Transverse colon (tissue), 4 donors: ENCODE measurements around the gene AASDH. TPM values are rescaled to one million over a fixed set of nuclear protein-coding genes. Genes with fewer than 3 reads are reported as not detected.

Experiments
- DNase-seq: peaks from one replicate; pipeline ENCODE4 v3.0.0-alpha.2; 2019
- H3K27ac ChIP-seq, 4 donors: fragments of 200-600 bp; sonication (generic); 2 replicates each; pipeline ENCODE4 v1.5.1; 2016 to 2018; ENCODE audit warnings: inconsistent platforms in 4 of 4
- H3K27me3 ChIP-seq: fragments of 200-600 bp; sonication (generic); 2 replicates; pipeline ENCODE4 v1.5.1; 2017; ENCODE audit warnings: inconsistent platforms
- H3K36me3 ChIP-seq, 4 donors: fragments of 200-600 bp; sonication (generic); 2 replicates each; pipeline ENCODE4 v1.5.1; 2017 to 2019; ENCODE audit warnings: inconsistent platforms in 4 of 4
- H3K4me1 ChIP-seq, 4 donors: fragments of 200-600 bp; sonication (generic); 2 replicates each; pipeline ENCODE4 v1.5.1; 2017 to 2020; ENCODE audit warnings: inconsistent platforms in 4 of 4
- H3K4me3 ChIP-seq, 4 donors: fragments of 200-600 bp; sonication (generic); 1 replicate in 1 of 4; 2 replicates in 3 of 4; pipeline versions ENCODE4 v1.5.1 to v1.6.1; 2017 to 2019; ENCODE audit warnings: inconsistent platforms in 4 of 4
- H3K9me3 ChIP-seq, 2 donors: fragments of 200-600 bp; sonication (generic); 2 replicates each; pipeline ENCODE4 v1.5.1; 2017 to 2019; ENCODE audit warnings: inconsistent platforms in 2 of 2
- EP300 ChIP-seq: sonication (generic); formaldehyde crosslinking; IDR thresholded peaks from one replicate; pipeline ENCODE4 v1.6.1; 2017; ENCODE audit warnings: antibody characterized with exemption, low read depth
- POLR2A ChIP-seq: fragments of 450-650 bp; IDR thresholded peaks from one replicate; pipeline ENCODE4 v1.6.1; 2016; ENCODE audit warnings: antibody characterized with exemption, mild to moderate bottlenecking, moderate library complexity
- POLR2AphosphoS5 ChIP-seq, 3 donors: sonication (generic); formaldehyde crosslinking; IDR thresholded peaks; one replicate each; pipeline ENCODE4 v1.6.1; 2016; ENCODE audit warnings: antibody characterized with exemption in 3 of 3
- WGBS, 2 donors: methylation state at CpG; one replicate each; pipeline ENCODE4 v1.1.5; 2018; ENCODE audit warnings: low coverage in 1 of 2; 5-methylcytosine and 5-hydroxymethylcytosine counted together
- in situ Hi-C, 4 donors: fragments of 200-750 bp; cut with MboI; loops; one replicate each; pipeline versions ENCODE4 v1.15.0 to v1.15.1; 2017; ENCODE audit warnings: low sequenced_read_pairs in 3 of 4, low pct_ligation_motif_present in 1 of 4, low pct_unique_long_range_greater_than_20kb in 1 of 4
- intact Hi-C: fragments of 100-400 bp; cut with DNase I; formaldehyde crosslinking; loops from one replicate; pipeline ENCODE4 v1.15.1; 2023; ENCODE audit warnings: low total_unique reads
- total RNA-seq, 4 donors: library from RNA; depleted of rRNA; stranded (reverse); fragments of >200 nt; gene quantifications; one replicate each; pipeline ENCODE4 v1.1.0, GENCODE V29; 2016
- TF ChIP-seq, protein P1 (sequence below), 5 experiments: fragments of 200-600 bp in 3 of 5; fragments of 450-650 bp in 2 of 5; sonication (generic) in 3 of 5; IDR thresholded peaks; 1 replicate in 2 of 5; 2 replicates in 3 of 5; pipeline ENCODE4 v1.5.1; 2016 to 2017; ENCODE audit warnings: antibody characterized with exemption in 5 of 5, inconsistent platforms in 3 of 5, mild to moderate bottlenecking in 2 of 5, moderate library complexity in 1 of 5

AASDH gene
- total RNA-seq, 4 donors from 2014 or later, result 5.0 to 12.3 (median 7.6) TPM

DNA sequence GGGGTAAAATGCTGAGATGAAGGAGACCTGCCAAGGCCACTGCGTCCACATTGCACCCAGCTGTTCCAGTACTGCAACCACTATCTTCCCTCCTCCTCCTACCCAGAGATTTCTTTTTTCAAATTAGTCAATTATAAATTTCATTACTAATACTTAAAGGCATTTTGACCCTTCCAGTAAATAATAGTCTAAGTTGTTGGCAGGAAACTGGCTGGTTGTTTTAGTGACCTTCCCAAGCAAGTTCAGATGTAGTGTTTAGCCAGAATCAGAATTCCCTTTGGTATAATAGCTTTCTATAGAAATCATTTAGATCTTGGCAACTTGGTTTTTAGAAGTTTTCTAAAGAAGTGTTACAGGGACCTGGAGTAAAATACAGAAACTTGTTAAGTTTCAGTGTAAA, 66.0 kb downstream of the AASDH start:
- Histone ChIP-seq H3K36me3 (no peaks in the 10 kb centered on the region), H3K27ac (no peak overlapping the region), H3K27me3 (no peaks in the 10 kb centered on the region), H3K4me3 (no peak overlapping the region), H3K4me1 (no peaks in the 10 kb centered on the region), H3K9me3 (no peaks in the 10 kb centered on the region)
- intact Hi-C loops, result no loop called here
- in situ Hi-C loops, result loop anchor here in 3 of 4 donors (25.0 kb wide), 1 partner anchor 384 kb away; the partner anchor contains the start of gene CEP135 (in 3 of the 3)
- WGBS, 2 donors, result 85 to 90% methylated on average over 1 of the region's 1 CpG
- TF ChIP-seq EP300, result no peak
- no peak for TF ChIP-seq POLR2AphosphoS5 (IDR thresholded peaks at IDR 0.05)
- TF ChIP-seq, protein P1, sequence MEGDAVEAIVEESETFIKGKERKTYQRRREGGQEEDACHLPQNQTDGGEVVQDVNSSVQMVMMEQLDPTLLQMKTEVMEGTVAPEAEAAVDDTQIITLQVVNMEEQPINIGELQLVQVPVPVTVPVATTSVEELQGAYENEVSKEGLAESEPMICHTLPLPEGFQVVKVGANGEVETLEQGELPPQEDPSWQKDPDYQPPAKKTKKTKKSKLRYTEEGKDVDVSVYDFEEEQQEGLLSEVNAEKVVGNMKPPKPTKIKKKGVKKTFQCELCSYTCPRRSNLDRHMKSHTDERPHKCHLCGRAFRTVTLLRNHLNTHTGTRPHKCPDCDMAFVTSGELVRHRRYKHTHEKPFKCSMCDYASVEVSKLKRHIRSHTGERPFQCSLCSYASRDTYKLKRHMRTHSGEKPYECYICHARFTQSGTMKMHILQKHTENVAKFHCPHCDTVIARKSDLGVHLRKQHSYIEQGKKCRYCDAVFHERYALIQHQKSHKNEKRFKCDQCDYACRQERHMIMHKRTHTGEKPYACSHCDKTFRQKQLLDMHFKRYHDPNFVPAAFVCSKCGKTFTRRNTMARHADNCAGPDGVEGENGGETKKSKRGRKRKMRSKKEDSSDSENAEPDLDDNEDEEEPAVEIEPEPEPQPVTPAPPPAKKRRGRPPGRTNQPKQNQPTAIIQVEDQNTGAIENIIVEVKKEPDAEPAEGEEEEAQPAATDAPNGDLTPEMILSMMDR (IDR thresholded peaks at IDR 0.05), result no peak
- TF ChIP-seq POLR2A, result no peak
- DNase-seq, result no peak

GRCh38 chr4:56320293-56320692, 67.0 kb downstream of the AASDH start:
- in situ Hi-C loops (loop anchor here in 3 of 4 donors (25.0 kb wide), 1 partner anchor 383 kb away; the partner anchor contains the start of gene CEP135 (in 3 of the 3)), intact Hi-C loops (no loop called here)
- no peaks in the 10 kb centered on the region for H3K27me3 ChIP-seq
- H3K4me1 ChIP-seq, result no peaks in the 10 kb centered on the region
- H3K27ac ChIP-seq, result no peak overlapping the region
- H3K36me3 ChIP-seq, result no peaks in the 10 kb centered on the region
- TF ChIP-seq POLR2A, result no peak
- TF ChIP-seq POLR2AphosphoS5 (IDR thresholded peaks at IDR 0.05), result no peak
- TF ChIP-seq EP300, result no peak
- TF ChIP-seq, protein P1 (IDR thresholded peaks at IDR 0.05), result no peak
- H3K9me3 ChIP-seq, result no peaks in the 10 kb centered on the region
- WGBS, 2 donors, result 92 to 97% methylated on average over 5 of the region's 5 CpGs
- no peak for DNase-seq
- H3K4me3 ChIP-seq, result no peak overlapping the region

GRCh38 chr4:56318555-56318954, 68.7 kb downstream of the AASDH start:
- in situ Hi-C loops, result loop anchor here in 3 of 4 donors (25.0 kb wide), 1 partner anchor 381 kb away; the partner anchor contains the start of gene CEP135 (in 3 of the 3)
- WGBS, 2 donors, result 91% methylated on average over 1 of the region's 1 CpG; no CpG with 5 or more reads in 1 of the 2 donors
- H3K27me3 ChIP-seq, result no peaks in the 10 kb centered on the region
- no peak overlapping the region for H3K4me3 ChIP-seq
- no peak for DNase-seq
- no peaks in the 10 kb centered on the region for H3K4me1 ChIP-seq
- H3K27ac ChIP-seq, result no peak overlapping the region
- TF ChIP-seq POLR2A (no peak), POLR2AphosphoS5 (IDR thresholded peaks at IDR 0.05) (no peak), EP300 (no peak)
- TF ChIP-seq, protein P1 (IDR thresholded peaks at IDR 0.05), result no peak
- no peaks in the 10 kb centered on the region for H3K36me3 ChIP-seq
- intact Hi-C loops, result no loop called here
- H3K9me3 ChIP-seq, result no peaks in the 10 kb centered on the region

- Histone ChIP-seq H3K4me1 (no peaks in the 10 kb centered on the region), H3K27me3 (no peaks in the 10 kb centered on the region), H3K4me3 (no peak overlapping the region), H3K9me3 (no peaks in the 10 kb centered on the region), H3K36me3 (no peaks in the 10 kb centered on the region), H3K27ac (no peak overlapping the region)
- no peak for DNase-seq
- no peak for TF ChIP-seq POLR2AphosphoS5 (IDR thresholded peaks at IDR 0.05)
- TF ChIP-seq, protein P1 (IDR thresholded peaks at IDR 0.05), result no peak
- in situ Hi-C loops (loop anchor here in 3 of 4 donors (25.0 kb wide), 1 partner anchor 380 kb away; the partner anchor contains the start of gene CEP135 (in 3 of the 3)), intact Hi-C loops (no loop called here)
Measured at GRCh38 chr4:56317749-56318148, 69.5 kb downstream of the AASDH start.
